Measurements from ENCODE around the gene CEMP1. TPM values are rescaled to one million over a fixed set of nuclear protein-coding genes. Genes with fewer than 3 reads are reported as not detected.

Gene CEMP1
- polyA plus RNA-seq, 1 experiment, result not detected

- no peak for DNase-seq (ENCODE audit: low read depth)
- ChIA-PET CTCF (interaction anchor here (0.7 to 3.8 kb wide), 23 partner anchors 8 to 352 kb away, joined by 3 to 63 read pairs (median 5); partner anchors contain the start of genes ECI1, NTN3, RAB26 and TBC1D24), POLR2A (no interaction called here)
- TF ChIP-seq CTCF (IDR thresholded peaks at IDR 0.05; ENCODE audit: insufficient read depth, low read depth, low read length), result no peak
- Histone ChIP-seq H3K36me3 (ENCODE audit: control insufficient read depth, insufficient read depth, low read length) (peaks cover 33% of the 10 kb centered on the region), H3K27me3 (ENCODE audit: control insufficient read depth, insufficient read depth, low read length) (no peaks in the 10 kb centered on the region), H3K4me3 (ENCODE audit: low read depth, low read length) (no peak overlapping the region)
Measured at GRCh38 chr16:2500430-2500917, 30.7 kb downstream of the CEMP1 start.

DNA sequence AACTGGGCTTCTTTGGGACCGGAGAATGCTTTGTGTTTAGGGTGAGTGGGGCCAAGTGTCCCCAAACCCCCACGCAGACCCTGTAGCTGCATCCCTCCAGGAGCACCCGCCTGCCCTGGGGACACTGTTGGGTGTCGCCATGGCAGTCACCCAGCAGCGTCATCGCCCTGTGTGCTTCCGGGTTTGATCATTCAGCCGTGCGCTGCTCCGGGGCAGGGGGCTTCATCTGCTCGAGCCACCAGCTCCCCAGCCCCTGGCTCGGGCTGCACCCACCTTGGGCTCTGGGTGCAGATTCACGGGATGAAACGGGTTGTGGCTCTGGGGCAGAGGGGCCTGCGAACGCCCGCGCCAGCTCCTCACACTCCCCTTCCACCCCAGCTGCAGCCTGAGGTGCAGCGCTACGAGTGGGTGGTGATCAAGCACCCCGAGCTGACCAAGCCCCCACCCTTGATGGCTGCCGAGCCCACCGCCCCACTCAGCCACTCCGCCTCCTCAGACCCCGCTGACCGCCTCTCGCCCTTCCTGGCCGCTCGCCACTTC, 31.2 kb downstream of the CEMP1 start:
- no peak for TF ChIP-seq CTCF (IDR thresholded peaks at IDR 0.05; ENCODE audit: insufficient read depth, low read depth, low read length)
- Histone ChIP-seq H3K27me3 (ENCODE audit: control insufficient read depth, insufficient read depth, low read length) (no peaks in the 10 kb centered on the region), H3K4me3 (ENCODE audit: low read depth, low read length) (no peak overlapping the region), H3K36me3 (ENCODE audit: control insufficient read depth, insufficient read depth, low read length) (peaks cover 33% of the 10 kb centered on the region)
- no peak for DNase-seq (ENCODE audit: low read depth)
- CTCF ChIA-PET, result interaction anchor here (0.7 to 3.8 kb wide), 7 partner anchors 8 to 248 kb away, joined by 3 to 63 read pairs (median 10); partner anchors contain the start of gene ECI1
- POLR2A ChIA-PET, result no interaction called here

DNA sequence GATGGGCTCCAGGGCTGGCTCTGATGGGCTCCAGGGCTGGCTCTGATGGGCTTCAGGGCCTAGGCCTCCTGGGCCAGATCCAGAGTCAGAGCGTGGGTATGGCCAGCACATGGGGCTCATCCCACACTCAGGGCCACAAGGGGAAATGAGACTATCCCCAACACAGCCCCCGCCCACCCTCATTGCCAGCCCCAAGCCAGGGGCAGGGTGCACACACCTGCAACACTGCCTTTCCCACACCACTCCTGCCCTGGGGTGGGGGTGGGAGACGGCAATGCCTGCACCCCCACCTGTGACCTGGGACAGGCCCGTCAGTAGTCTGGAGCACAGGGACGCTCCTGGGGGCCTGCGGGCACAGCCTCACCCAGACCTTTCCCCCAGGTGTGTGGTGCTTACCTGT, 31.8 kb downstream of the CEMP1 start:
- Histone ChIP-seq H3K36me3 (ENCODE audit: control insufficient read depth, insufficient read depth, low read length) (peaks cover 33% of the 10 kb centered on the region), H3K4me3 (ENCODE audit: low read depth, low read length) (no peak overlapping the region), H3K27me3 (ENCODE audit: control insufficient read depth, insufficient read depth, low read length) (no peaks in the 10 kb centered on the region)
- TF ChIP-seq CTCF (IDR thresholded peaks at IDR 0.05; ENCODE audit: insufficient read depth, low read depth, low read length), result no peak
- ChIA-PET CTCF (interaction anchor here (2.2 to 3.8 kb wide), 4 partner anchors 14 to 248 kb away, joined by 5 to 63 read pairs (median 12); partner anchors contain the start of gene ECI1), POLR2A (no interaction called here)
- no peak for DNase-seq (ENCODE audit: low read depth)

DNA sequence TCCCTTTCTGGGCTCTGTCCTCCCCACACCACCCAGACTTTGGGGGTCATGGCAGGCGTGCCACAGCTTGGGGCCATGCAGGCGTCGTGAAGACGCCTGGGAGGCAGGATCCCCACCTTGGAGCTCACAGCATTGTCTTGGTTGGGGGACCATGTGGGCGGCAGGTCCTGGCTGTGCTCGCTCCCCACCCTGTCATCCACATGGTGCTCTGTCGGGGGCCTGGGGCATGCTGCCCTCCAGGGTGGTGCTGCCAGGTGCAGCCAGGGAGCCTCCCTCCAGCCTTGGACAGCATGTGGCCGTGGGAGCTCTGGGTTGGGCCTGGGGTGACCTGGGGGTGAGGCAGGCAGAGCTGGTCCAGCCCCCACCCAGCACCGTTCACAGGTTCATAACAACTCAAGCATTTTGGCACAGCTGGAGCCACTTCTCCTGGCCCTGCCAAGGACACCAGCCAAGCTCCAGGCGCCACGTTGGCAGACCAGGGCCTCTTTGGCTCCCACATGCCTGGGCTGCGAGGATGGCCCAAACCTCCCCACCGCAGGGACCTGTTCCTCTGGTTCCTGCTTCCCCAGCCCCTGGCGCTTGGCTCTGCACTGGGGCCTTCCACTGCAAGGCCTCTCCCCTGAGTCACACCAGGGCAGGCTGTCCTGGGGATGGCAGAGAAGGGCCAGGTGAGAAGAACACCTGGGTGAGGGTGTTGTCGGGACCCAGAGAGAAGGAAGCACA, 32.5 kb downstream of the CEMP1 start:
- H3K27me3 ChIP-seq (ENCODE audit: control insufficient read depth, insufficient read depth, low read length), result no peaks in the 10 kb centered on the region
- ChIA-PET CTCF (interaction anchor here (1.3 kb wide), 1 partner anchor 16 kb away, joined by 4 read pairs; no protein-coding TSS in a partner anchor), POLR2A (no interaction called here)
- H3K4me3 ChIP-seq (ENCODE audit: low read depth, low read length), result no peak overlapping the region
- no peak for DNase-seq (ENCODE audit: low read depth)
- no peak for TF ChIP-seq CTCF (IDR thresholded peaks at IDR 0.05; ENCODE audit: insufficient read depth, low read depth, low read length)
- peaks cover 33% of the 10 kb centered on the region for H3K36me3 ChIP-seq (ENCODE audit: control insufficient read depth, insufficient read depth, low read length)

DNA sequence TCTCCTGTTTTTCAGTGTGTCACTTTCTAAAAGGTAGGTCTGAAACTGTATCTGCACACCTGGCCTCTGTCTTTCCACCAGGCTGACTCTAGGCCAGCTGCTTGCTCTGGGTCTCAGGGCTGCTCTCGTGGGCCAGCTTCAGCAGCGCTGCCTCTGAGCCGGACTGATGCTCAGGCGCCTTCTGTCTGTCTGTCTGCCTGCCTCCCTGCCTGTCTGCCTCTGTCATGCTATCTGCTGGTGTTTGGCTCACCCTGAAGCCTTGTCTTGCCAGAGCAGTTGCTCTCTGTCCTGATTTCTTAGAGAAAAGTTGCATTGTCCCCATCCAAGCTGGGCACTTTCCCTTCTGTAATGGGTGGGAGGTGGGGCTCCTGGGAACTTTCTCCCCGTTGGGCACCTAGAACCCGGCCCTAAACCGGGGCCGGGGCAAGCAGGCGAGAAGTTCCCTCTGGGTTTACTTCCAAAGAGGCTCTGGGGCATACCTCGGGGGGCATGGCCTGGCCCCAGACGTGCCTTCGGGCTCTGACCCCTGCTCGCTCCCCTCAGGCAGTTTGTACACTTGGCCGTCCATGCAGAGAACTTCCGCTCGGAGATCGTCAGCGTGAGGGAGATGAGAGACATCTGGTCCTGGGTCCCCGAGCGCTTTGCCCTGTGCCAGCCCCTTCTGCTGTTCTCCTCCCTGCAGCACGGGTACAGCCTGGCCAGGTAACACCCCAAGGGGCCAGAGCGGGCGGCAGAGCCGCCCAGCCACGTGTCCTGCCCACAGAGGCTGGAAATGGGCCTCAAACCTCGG, 33.3 kb downstream of the CEMP1 start:
- CTCF ChIA-PET, result interaction anchor here (1.3 to 1.9 kb wide), 3 partner anchors 15 to 158 kb away, joined by 4 to 6 read pairs (median 5); partner anchors contain the start of gene ABCA3
- peaks cover 33% of the 10 kb centered on the region for H3K36me3 ChIP-seq (ENCODE audit: control insufficient read depth, insufficient read depth, low read length)
- POLR2A ChIA-PET, result no interaction called here
- TF ChIP-seq CTCF (IDR thresholded peaks at IDR 0.05; ENCODE audit: insufficient read depth, low read depth, low read length), result no peak
- no peak overlapping the region for H3K4me3 ChIP-seq (ENCODE audit: low read depth, low read length)
- no peaks in the 10 kb centered on the region for H3K27me3 ChIP-seq (ENCODE audit: control insufficient read depth, insufficient read depth, low read length)
- DNase-seq (ENCODE audit: low read depth), result no peak

Measured in BJ (cell line).